ENCODE data around the gene VAV2.
A peak's percentile ranks its signal among the peaks of the same experiment; 100 is the strongest.

VAV2 gene

GRCh38 chr9:133807818-133808217, 184.3 kb downstream of the VAV2 start:
- no peaks in the 10 kb centered on the region for H3K9me3 ChIP-seq (replicated peaks in 1 of 2; ENCODE audit: control insufficient read depth in 2 of 2, insufficient read depth in 1 of 2, low read depth in 1 of 2, low read length in 2 of 2)
- H3K18ac ChIP-seq (ENCODE audit: low read length), result no peak overlapping the region
- peaks cover 3% of the 10 kb centered on the region for H3K79me1 ChIP-seq (ENCODE audit: low read depth, low read length)
- H3K9ac ChIP-seq (ENCODE audit: low read depth, low read length, poor library complexity), result peak overlapping the region; percentile 36
- no peak overlapping the region for H2BK12ac ChIP-seq (ENCODE audit: low read length)
- no peak overlapping the region for H3K14ac ChIP-seq (ENCODE audit: low read length)
- H4K91ac ChIP-seq (ENCODE audit: low read depth, low read length, poor library complexity), result no peak overlapping the region
- no peak overlapping the region for H2BK120ac ChIP-seq (ENCODE audit: low read depth, low read length)
- WGBS, 2 donors (ENCODE audit: extremely low coverage in 2 of 2, insufficient read length in 2 of 2, insufficient replicate concordance in 1 of 2), result no CpG with 5 or more reads among the region's 13 CpGs
- H3K4ac ChIP-seq (ENCODE audit: low read length), result no peak overlapping the region
- no peak for DNase-seq (ENCODE audit: low spot score)
- H3K27ac ChIP-seq (replicated peaks; ENCODE audit: low read length), result no peak overlapping the region
- H2AFZ ChIP-seq (ENCODE audit: low read length), result no peak overlapping the region
- peaks cover 0 to 3% of the 10 kb centered on the region in 2 donors for H3K4me1 ChIP-seq (ENCODE audit: control insufficient read depth in 2 of 2, insufficient read depth in 1 of 2, low read depth in 1 of 2, low read length in 2 of 2)
- no peak overlapping the region for H3K4me2 ChIP-seq (ENCODE audit: insufficient read depth, low read length, poor library complexity, severe bottlenecking)
- no peak overlapping the region for H2BK15ac ChIP-seq (ENCODE audit: low read length)
- H2AK5ac ChIP-seq (ENCODE audit: low read depth, low read length), result no peak overlapping the region
- no peak overlapping the region for H3K23ac ChIP-seq (ENCODE audit: low read depth, low read length, poor library complexity)
- peaks cover 12 to 80% of the 10 kb centered on the region in 2 donors for H3K36me3 ChIP-seq (replicated peaks in 1 of 2; ENCODE audit: control insufficient read depth in 2 of 2, insufficient read depth in 2 of 2, low read length in 2 of 2)
- H3K27me3 ChIP-seq (ENCODE audit: control insufficient read depth in 3 of 3, insufficient read depth in 3 of 3, low read depth in 1 of 3, low read length in 3 of 3), result no peaks in the 10 kb centered on the region
- no peak overlapping the region for H3K4me3 ChIP-seq (ENCODE audit: low read length in 2 of 2)
- H4K8ac ChIP-seq (ENCODE audit: low read depth, low read length), result no peak overlapping the region
- H2BK5ac ChIP-seq (ENCODE audit: low read length), result no peak overlapping the region

- WGBS, 2 donors (ENCODE audit: extremely low coverage in 2 of 2, insufficient read length in 2 of 2, insufficient replicate concordance in 1 of 2), result no CpG with 5 or more reads among the region's 14 CpGs
- H3K36me3 ChIP-seq (replicated peaks in 1 of 2; ENCODE audit: control insufficient read depth in 2 of 2, insufficient read depth in 2 of 2, low read length in 2 of 2), result peaks cover 12 to 87% of the 10 kb centered on the region in 2 donors
Observed at GRCh38 chr9:133807037-133807436, 185.1 kb downstream of the VAV2 start.

GRCh38 chr9:133806623-133807010, 185.5 kb downstream of the VAV2 start:
- peaks cover 12 to 91% of the 10 kb centered on the region in 2 donors for H3K36me3 ChIP-seq (replicated peaks in 1 of 2; ENCODE audit: control insufficient read depth in 2 of 2, insufficient read depth in 2 of 2, low read length in 2 of 2)
- no peak overlapping the region for H2BK12ac ChIP-seq (ENCODE audit: low read length)
- H4K91ac ChIP-seq (ENCODE audit: low read depth, low read length, poor library complexity), result no peak overlapping the region
- no peak overlapping the region for H2BK5ac ChIP-seq (ENCODE audit: low read length)
- H2BK15ac ChIP-seq (ENCODE audit: low read length), result no peak overlapping the region
- no peak overlapping the region for H3K4me2 ChIP-seq (ENCODE audit: insufficient read depth, low read length, poor library complexity, severe bottlenecking)
- H3K4ac ChIP-seq (ENCODE audit: low read length), result no peak overlapping the region
- no peak overlapping the region for H2AFZ ChIP-seq (ENCODE audit: low read length)
- H3K27me3 ChIP-seq (ENCODE audit: control insufficient read depth in 3 of 3, insufficient read depth in 3 of 3, low read depth in 1 of 3, low read length in 3 of 3), result no peaks in the 10 kb centered on the region
- H3K4me3 ChIP-seq (ENCODE audit: low read length in 2 of 2), result no peak overlapping the region
- H3K9ac ChIP-seq (ENCODE audit: low read depth, low read length, poor library complexity), result no peak overlapping the region
- peaks cover 0 to 9% of the 10 kb centered on the region in 2 donors for H3K4me1 ChIP-seq (ENCODE audit: control insufficient read depth in 2 of 2, insufficient read depth in 1 of 2, low read depth in 1 of 2, low read length in 2 of 2)
- no peak overlapping the region for H3K14ac ChIP-seq (ENCODE audit: low read length)
- peaks cover 6% of the 10 kb centered on the region for H3K79me1 ChIP-seq (ENCODE audit: low read depth, low read length)
- no peaks in the 10 kb centered on the region for H3K9me3 ChIP-seq (replicated peaks in 1 of 2; ENCODE audit: control insufficient read depth in 2 of 2, insufficient read depth in 1 of 2, low read depth in 1 of 2, low read length in 2 of 2)
- DNase-seq (ENCODE audit: low spot score), result no peak
- H2AK5ac ChIP-seq (ENCODE audit: low read depth, low read length), result no peak overlapping the region
- no peak overlapping the region for H3K27ac ChIP-seq (replicated peaks; ENCODE audit: low read length)
- no peak overlapping the region for H4K8ac ChIP-seq (ENCODE audit: low read depth, low read length)
- H3K23ac ChIP-seq (ENCODE audit: low read depth, low read length, poor library complexity), result no peak overlapping the region
- H3K18ac ChIP-seq (ENCODE audit: low read length), result no peak overlapping the region
- WGBS, 2 donors (ENCODE audit: extremely low coverage in 2 of 2, insufficient read length in 2 of 2, insufficient replicate concordance in 1 of 2), result no CpG with 5 or more reads among the region's 17 CpGs
- no peak overlapping the region for H2BK120ac ChIP-seq (ENCODE audit: low read depth, low read length)

More at GRCh38 chr9:133807037-133807436, 185.1 kb downstream of the VAV2 start:
- Histone ChIP-seq H3K4me3 (ENCODE audit: low read length in 2 of 2) (no peak overlapping the region), H3K9me3 (replicated peaks in 1 of 2; ENCODE audit: control insufficient read depth in 2 of 2, insufficient read depth in 1 of 2, low read depth in 1 of 2, low read length in 2 of 2) (no peaks in the 10 kb centered on the region), H2BK15ac (ENCODE audit: low read length) (no peak overlapping the region), H3K23ac (ENCODE audit: low read depth, low read length, poor library complexity) (peak overlapping the region; percentile 17), H3K4me2 (ENCODE audit: insufficient read depth, low read length, poor library complexity, severe bottlenecking) (no peak overlapping the region), H2BK12ac (ENCODE audit: low read length) (no peak overlapping the region), H3K27ac (replicated peaks; ENCODE audit: low read length) (no peak overlapping the region), H3K4ac (ENCODE audit: low read length) (no peak overlapping the region), H3K4me1 (ENCODE audit: control insufficient read depth in 2 of 2, insufficient read depth in 1 of 2, low read depth in 1 of 2, low read length in 2 of 2) (peaks cover 0 to 7% of the 10 kb centered on the region in 2 donors), H2AK5ac (ENCODE audit: low read depth, low read length) (no peak overlapping the region), H3K79me1 (ENCODE audit: low read depth, low read length) (peaks cover 6% of the 10 kb centered on the region), H3K9ac (ENCODE audit: low read depth, low read length, poor library complexity) (no peak overlapping the region), H4K91ac (ENCODE audit: low read depth, low read length, poor library complexity) (no peak overlapping the region), H3K18ac (ENCODE audit: low read length) (no peak overlapping the region), H3K14ac (ENCODE audit: low read length) (no peak overlapping the region), H2AFZ (ENCODE audit: low read length) (no peak overlapping the region), H2BK5ac (ENCODE audit: low read length) (no peak overlapping the region), H2BK120ac (ENCODE audit: low read depth, low read length) (no peak overlapping the region), H4K8ac (ENCODE audit: low read depth, low read length) (no peak overlapping the region), H3K27me3 (ENCODE audit: control insufficient read depth in 3 of 3, insufficient read depth in 3 of 3, low read depth in 1 of 3, low read length in 3 of 3) (no peaks in the 10 kb centered on the region)
- no peak for DNase-seq (ENCODE audit: low spot score)

GRCh38 chr9:133805876-133806622, 186.1 kb downstream of the VAV2 start:
- H2AK5ac ChIP-seq (ENCODE audit: low read depth, low read length), result no peak overlapping the region
- peak overlapping the region; percentile 11 for H3K23ac ChIP-seq (ENCODE audit: low read depth, low read length, poor library complexity)
- H3K14ac ChIP-seq (ENCODE audit: low read length), result peak overlapping the region; percentile 44
- no peak overlapping the region for H3K27ac ChIP-seq (replicated peaks; ENCODE audit: low read length)
- peaks cover 0 to 9% of the 10 kb centered on the region in 2 donors for H3K4me1 ChIP-seq (ENCODE audit: control insufficient read depth in 2 of 2, insufficient read depth in 1 of 2, low read depth in 1 of 2, low read length in 2 of 2)
- H2BK5ac ChIP-seq (ENCODE audit: low read length), result no peak overlapping the region
- H3K27me3 ChIP-seq (ENCODE audit: control insufficient read depth in 3 of 3, insufficient read depth in 3 of 3, low read depth in 1 of 3, low read length in 3 of 3), result no peaks in the 10 kb centered on the region
- H3K36me3 ChIP-seq (replicated peaks in 1 of 2; ENCODE audit: control insufficient read depth in 2 of 2, insufficient read depth in 2 of 2, low read length in 2 of 2), result peaks cover 12 to 95% of the 10 kb centered on the region in 2 donors
- no peak overlapping the region for H2BK12ac ChIP-seq (ENCODE audit: low read length)
- H3K4me2 ChIP-seq (ENCODE audit: insufficient read depth, low read length, poor library complexity, severe bottlenecking), result no peak overlapping the region
- peak overlapping the region; percentile 44 for H3K9ac ChIP-seq (ENCODE audit: low read depth, low read length, poor library complexity)
- no peak overlapping the region for H4K8ac ChIP-seq (ENCODE audit: low read depth, low read length)
- no CpG with 5 or more reads among the region's 32 CpGs for WGBS, 2 donors (ENCODE audit: extremely low coverage in 2 of 2, insufficient read length in 2 of 2, insufficient replicate concordance in 1 of 2)
- DNase-seq (ENCODE audit: low spot score), result no peak
- H3K18ac ChIP-seq (ENCODE audit: low read length), result no peak overlapping the region
- H3K4me3 ChIP-seq (ENCODE audit: low read length in 2 of 2), result no peak overlapping the region
- no peak overlapping the region for H2BK120ac ChIP-seq (ENCODE audit: low read depth, low read length)
- H2AFZ ChIP-seq (ENCODE audit: low read length), result no peak overlapping the region
- H3K79me1 ChIP-seq (ENCODE audit: low read depth, low read length), result peaks cover 7% of the 10 kb centered on the region
- H4K91ac ChIP-seq (ENCODE audit: low read depth, low read length, poor library complexity), result no peak overlapping the region
- no peak overlapping the region for H2BK15ac ChIP-seq (ENCODE audit: low read length)
- H3K4ac ChIP-seq (ENCODE audit: low read length), result no peak overlapping the region
- no peaks in the 10 kb centered on the region for H3K9me3 ChIP-seq (replicated peaks in 1 of 2; ENCODE audit: control insufficient read depth in 2 of 2, insufficient read depth in 1 of 2, low read depth in 1 of 2, low read length in 2 of 2)

All from neuronal stem cell (in vitro differentiated cells).